Esophagus squamous epithelium (tissue), 4 donors: ENCODE measurements around the gene RASL11B.

Experiments
- POLR2A ChIP-seq, 4 donors: fragments of 450-650 bp; IDR thresholded peaks; one replicate each; pipeline ENCODE4 v1.6.1; 2017; ENCODE audit warnings: antibody characterized with exemption in 4 of 4, mild to moderate bottlenecking in 4 of 4, moderate library complexity in 3 of 4
- TF ChIP-seq, protein P1 (sequence below), 6 experiments: fragments of 450-650 bp in 4 of 6; fragments of 200-600 bp in 2 of 6; sonication (generic) in 2 of 6; IDR thresholded peaks; one replicate each; pipeline ENCODE4 v1.5.1; 2016 to 2019; ENCODE audit warnings: antibody characterized with exemption in 6 of 6, mild to moderate bottlenecking in 4 of 6, moderate library complexity in 4 of 6

- TF ChIP-seq, protein P1, sequence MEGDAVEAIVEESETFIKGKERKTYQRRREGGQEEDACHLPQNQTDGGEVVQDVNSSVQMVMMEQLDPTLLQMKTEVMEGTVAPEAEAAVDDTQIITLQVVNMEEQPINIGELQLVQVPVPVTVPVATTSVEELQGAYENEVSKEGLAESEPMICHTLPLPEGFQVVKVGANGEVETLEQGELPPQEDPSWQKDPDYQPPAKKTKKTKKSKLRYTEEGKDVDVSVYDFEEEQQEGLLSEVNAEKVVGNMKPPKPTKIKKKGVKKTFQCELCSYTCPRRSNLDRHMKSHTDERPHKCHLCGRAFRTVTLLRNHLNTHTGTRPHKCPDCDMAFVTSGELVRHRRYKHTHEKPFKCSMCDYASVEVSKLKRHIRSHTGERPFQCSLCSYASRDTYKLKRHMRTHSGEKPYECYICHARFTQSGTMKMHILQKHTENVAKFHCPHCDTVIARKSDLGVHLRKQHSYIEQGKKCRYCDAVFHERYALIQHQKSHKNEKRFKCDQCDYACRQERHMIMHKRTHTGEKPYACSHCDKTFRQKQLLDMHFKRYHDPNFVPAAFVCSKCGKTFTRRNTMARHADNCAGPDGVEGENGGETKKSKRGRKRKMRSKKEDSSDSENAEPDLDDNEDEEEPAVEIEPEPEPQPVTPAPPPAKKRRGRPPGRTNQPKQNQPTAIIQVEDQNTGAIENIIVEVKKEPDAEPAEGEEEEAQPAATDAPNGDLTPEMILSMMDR (IDR thresholded peaks at IDR 0.05): no peak
- TF ChIP-seq POLR2A (IDR thresholded peaks at IDR 0.05): no peak
Measured at GRCh38 chr4:52915730-52916300, 53.7 kb downstream of the RASL11B start.
